SK-N-SH (cell line): ENCODE results near the gene SH2D4B. TPM values are rescaled to one million over a fixed set of nuclear protein-coding genes. Genes with fewer than 3 reads are reported as not detected.

Experiments used
- CTCF ChIA-PET: fragments of 300-600, 350-600 bp; formaldehyde crosslinking; extraction: SDS; loops from one replicate; lab custom pipeline; 2021; lab: Yijun Ruan, JAX
- POLR2A ChIA-PET: fragments of 350-600 bp; sonication (Branson Sonifier 250); formaldehyde crosslinking; extraction: SDS; loops from one replicate; lab custom pipeline; 2020; ENCODE audit warnings: antibody characterized with exemption, inconsistent platforms; lab: Yijun Ruan, JAX
- DNase-seq: peaks from one replicate; pipeline ENCODE4 v3.0.0; 2012
- H2AFZ ChIP-seq: fragments of 200-600 bp; sonication (generic); 2 replicates; pipeline ENCODE4 v1.8.1; 2016; ENCODE audit warnings: antibody characterized with exemption, mild to moderate bottlenecking, low read depth
- H3F3A ChIP-seq: fragments of 200-600 bp; sonication (generic); replicated peaks from 2 replicates; pipeline ENCODE3; 2016; ENCODE audit warnings: antibody characterized with exemption, mild to moderate bottlenecking; ENCODE audit not compliant: insufficient read depth
- H3K27ac ChIP-seq, 2 experiments: fragments of 200-500 bp in 1 of 2; fragments of 200-600 bp in 1 of 2; sonication (Bioruptor generic) in 1 of 2; sonication (generic), shearing (Covaris generic) in 1 of 2; 2 replicates each; pipeline versions ENCODE4 v1.5.1 to v1.6.1; 2014 to 2016; ENCODE audit warnings: low read depth in 2 of 2, inconsistent platforms in 1 of 2, low read length in 1 of 2, mild to moderate bottlenecking in 1 of 2, mixed read lengths in 1 of 2
- H3K27me3 ChIP-seq: fragments of 200-600 bp; sonication (generic), shearing (Covaris generic); 2 replicates; pipeline ENCODE4 v1.6.1; 2016; ENCODE audit warnings: mixed run types; ENCODE audit not compliant: insufficient read depth
- H3K36me3 ChIP-seq, 2 experiments: fragments of 200-500 bp in 1 of 2; fragments of 200-600 bp in 1 of 2; sonication (Bioruptor generic) in 1 of 2; sonication (generic) in 1 of 2; replicated peaks in 1 of 2; 2 replicates each; pipeline versions ENCODE3 to v1.5.1; 2014 to 2016; ENCODE audit warnings: low read length in 1 of 2, mild to moderate bottlenecking in 1 of 2; ENCODE audit not compliant: insufficient read depth in 2 of 2, control insufficient read depth in 1 of 2
- H3K4me1 ChIP-seq, 2 experiments: fragments of 200-500 bp in 1 of 2; fragments of 200-600 bp in 1 of 2; sonication (Bioruptor generic) in 1 of 2; sonication (generic), shearing (Covaris generic) in 1 of 2; 2 replicates each; pipeline versions ENCODE4 v1.5.1 to v1.6.1; 2014 to 2016; ENCODE audit warnings: low read depth in 1 of 2, low read length in 1 of 2, mixed run types in 1 of 2; ENCODE audit not compliant: insufficient read depth in 2 of 2, control insufficient read depth in 1 of 2
- H3K4me2 ChIP-seq: fragments of 200-600 bp; sonication (generic), shearing (Covaris generic); 2 replicates; pipeline ENCODE4 v1.6.1; 2017; ENCODE audit warnings: mixed run types
- H3K4me3 ChIP-seq, 2 experiments: fragments of 200-500 bp in 1 of 2; fragments of 200-600 bp in 1 of 2; sonication (Bioruptor generic) in 1 of 2; sonication (generic), shearing (Covaris generic) in 1 of 2; 2 replicates each; pipeline versions ENCODE4 v1.5.1 to v1.8.1; 2014 to 2016; ENCODE audit warnings: low read depth in 2 of 2, inconsistent platforms in 1 of 2, low read length in 1 of 2, mild to moderate bottlenecking in 1 of 2, mixed read lengths in 1 of 2, moderate library complexity in 1 of 2
- H3K79me2 ChIP-seq: fragments of 200-600 bp; sonication (generic); 2 replicates; pipeline ENCODE4 v1.8.1; 2017; ENCODE audit warnings: mild to moderate bottlenecking; ENCODE audit not compliant: insufficient read depth
- H3K9ac ChIP-seq: fragments of 200-600 bp; sonication (generic); 2 replicates; pipeline ENCODE4 v1.6.1; 2017; ENCODE audit warnings: mixed run types
- H3K9me2 ChIP-seq: fragments of 200-600 bp; sonication (generic); 2 replicates; pipeline ENCODE4 v1.6.1; 2017; ENCODE audit warnings: mixed run types
- H3K9me3 ChIP-seq: fragments of 200-600 bp; sonication (generic); 2 replicates; pipeline ENCODE4 v1.6.1; 2017; ENCODE audit warnings: mixed run types, mild to moderate bottlenecking, moderate library complexity
- H4K20me1 ChIP-seq: fragments of 200-600 bp; sonication (generic); 2 replicates; pipeline ENCODE4 v1.6.1; 2017; ENCODE audit warnings: mild to moderate bottlenecking, mixed run types; ENCODE audit not compliant: insufficient read depth
- CHD2 ChIP-seq: fragments of 150-350 bp; IDR thresholded peaks from 2 replicates; pipeline ENCODE4 v1.6.1; 2018; ENCODE audit warnings: low read length; ENCODE audit not compliant: partially characterized antibody
- ELF1 ChIP-seq: IDR thresholded peaks from 2 replicates; pipeline ENCODE4 v1.4.0; 2012
- EP300 ChIP-seq, 2 experiments: IDR thresholded peaks; 2 replicates each; pipeline versions ENCODE4 v1.4.0 to v1.6.1; 2012; ENCODE audit warnings: borderline replicate concordance in 1 of 2, low read depth in 1 of 2, low read length in 1 of 2
- EZH2phosphoT487 ChIP-seq: fragments of 200-600 bp; sonication (generic); IDR thresholded peaks from 2 replicates; pipeline ENCODE4 v1.6.1; 2017; ENCODE audit warnings: low read depth, mixed run types, mild to moderate bottlenecking, antibody characterized with exemption, moderate library complexity, borderline replicate concordance
- FOSL2 ChIP-seq: IDR thresholded peaks from 2 replicates; pipeline ENCODE4 v1.4.0; 2012; ENCODE audit warnings: low read depth, mild to moderate bottlenecking, moderate library complexity, borderline replicate concordance
- FOXM1 ChIP-seq: IDR thresholded peaks from 2 replicates; pipeline ENCODE4 v1.4.0; 2012; ENCODE audit warnings: low read depth, mild to moderate bottlenecking
- GABPA ChIP-seq: IDR thresholded peaks from 2 replicates; pipeline ENCODE4 v1.4.0; 2012; ENCODE audit warnings: low read depth, mild to moderate bottlenecking
- JUND ChIP-seq: IDR thresholded peaks from 2 replicates; pipeline ENCODE4 v1.4.0; 2012
- MXI1 ChIP-seq: IDR thresholded peaks from 2 replicates; pipeline ENCODE4 v1.6.1; 2012; ENCODE audit warnings: mild to moderate bottlenecking, low read depth, low read length, improper control_type of control experiment
- RXRA ChIP-seq: IDR thresholded peaks from 2 replicates; pipeline ENCODE4 v1.4.0; 2012; ENCODE audit warnings: low read depth, mild to moderate bottlenecking, borderline replicate concordance
- WGBS: methylation state at CpG from one replicate; pipeline ENCODE4 v1.1.6; 2017; ENCODE audit warnings: low lambda C conversion rate; 5-methylcytosine and 5-hydroxymethylcytosine counted together
- polyA plus RNA-seq, 3 experiments: library from polyadenylated mRNA; depleted of rRNA; stranded (reverse); fragments of >200 nt; gene quantifications; 2 replicates each; pipeline ENCODE4 v1.2.3, GENCODE V29; 2012
- TF ChIP-seq, protein P1 (sequence below): fragments of 150-350 bp; IDR thresholded peaks from 2 replicates; pipeline ENCODE4 v1.6.1; 2017; ENCODE audit warnings: antibody characterized with exemption, low read length, low read depth, borderline replicate concordance
- TF ChIP-seq, protein P2 (sequence below): IDR thresholded peaks from 2 replicates; pipeline ENCODE4 v1.4.0; 2012; ENCODE audit warnings: low read depth, borderline replicate concordance
- TF ChIP-seq, protein P3 (sequence below): fragments of 200-600 bp; sonication (generic); IDR thresholded peaks from 2 replicates; pipeline ENCODE4 v1.6.1; 2017; ENCODE audit warnings: antibody characterized with exemption, mild to moderate bottlenecking, moderate library complexity
- TF ChIP-seq, protein P4 (sequence below): IDR thresholded peaks from 2 replicates; pipeline ENCODE4 v1.6.1; 2012; ENCODE audit warnings: mild to moderate bottlenecking, low read depth, low read length, moderate library complexity

Gene SH2D4B
- polyA plus RNA-seq, 1 of the 3 experiments (the other 2 are of a cell fraction) = not detected

DNA sequence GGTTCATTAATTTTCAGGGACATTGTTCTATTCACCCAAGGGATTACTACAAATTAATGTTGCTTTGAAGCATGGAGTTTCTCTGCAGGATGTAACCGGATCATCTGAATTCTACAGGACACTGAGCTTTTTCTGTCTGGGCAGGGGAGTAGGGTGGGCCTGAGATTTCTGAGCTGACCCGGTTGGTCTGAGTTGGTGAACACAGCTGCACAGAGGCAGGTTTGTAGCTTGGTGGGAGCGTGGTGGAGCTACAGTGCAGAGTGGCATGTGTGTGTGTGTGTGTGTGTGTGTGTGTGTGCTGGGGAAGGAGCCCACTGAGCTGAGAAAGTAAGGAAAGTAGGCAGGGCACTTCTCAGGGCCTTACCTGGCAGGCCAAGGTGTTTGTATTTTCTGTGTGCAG, 62.6 kb downstream of the SH2D4B start:
- Histone ChIP-seq H3K9me2 (no peaks in the 10 kb centered on the region), H3K27ac (no peak overlapping the region), H3K9me3 (no peaks in the 10 kb centered on the region), H3K4me2 (no peak overlapping the region), H3K36me3 (no peaks in the 10 kb centered on the region), H3K79me2 (no peaks in the 10 kb centered on the region), H3K4me1 (peaks cover 0 to 5% of the 10 kb centered on the region in 2 experiments; a peak in 2 of 4 replicates), H3F3A (no peaks in the 10 kb centered on the region), H3K4me3 (no peak overlapping the region), H3K27me3 (no peaks in the 10 kb centered on the region), H3K9ac (no peak overlapping the region), H4K20me1 (no peaks in the 10 kb centered on the region), H2AFZ (no peak overlapping the region)
- TF ChIP-seq, protein P1, sequence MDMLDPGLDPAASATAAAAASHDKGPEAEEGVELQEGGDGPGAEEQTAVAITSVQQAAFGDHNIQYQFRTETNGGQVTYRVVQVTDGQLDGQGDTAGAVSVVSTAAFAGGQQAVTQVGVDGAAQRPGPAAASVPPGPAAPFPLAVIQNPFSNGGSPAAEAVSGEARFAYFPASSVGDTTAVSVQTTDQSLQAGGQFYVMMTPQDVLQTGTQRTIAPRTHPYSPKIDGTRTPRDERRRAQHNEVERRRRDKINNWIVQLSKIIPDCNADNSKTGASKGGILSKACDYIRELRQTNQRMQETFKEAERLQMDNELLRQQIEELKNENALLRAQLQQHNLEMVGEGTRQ = no peak
- no peak for TF ChIP-seq GABPA
- no peak for TF ChIP-seq RXRA
- no peak for TF ChIP-seq FOSL2
- no peak for TF ChIP-seq ELF1
- TF ChIP-seq, protein P2, sequence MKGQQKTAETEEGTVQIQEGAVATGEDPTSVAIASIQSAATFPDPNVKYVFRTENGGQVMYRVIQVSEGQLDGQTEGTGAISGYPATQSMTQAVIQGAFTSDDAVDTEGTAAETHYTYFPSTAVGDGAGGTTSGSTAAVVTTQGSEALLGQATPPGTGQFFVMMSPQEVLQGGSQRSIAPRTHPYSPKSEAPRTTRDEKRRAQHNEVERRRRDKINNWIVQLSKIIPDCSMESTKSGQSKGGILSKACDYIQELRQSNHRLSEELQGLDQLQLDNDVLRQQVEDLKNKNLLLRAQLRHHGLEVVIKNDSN = no peak
- no peak for TF ChIP-seq MXI1
- TF ChIP-seq, protein P3, sequence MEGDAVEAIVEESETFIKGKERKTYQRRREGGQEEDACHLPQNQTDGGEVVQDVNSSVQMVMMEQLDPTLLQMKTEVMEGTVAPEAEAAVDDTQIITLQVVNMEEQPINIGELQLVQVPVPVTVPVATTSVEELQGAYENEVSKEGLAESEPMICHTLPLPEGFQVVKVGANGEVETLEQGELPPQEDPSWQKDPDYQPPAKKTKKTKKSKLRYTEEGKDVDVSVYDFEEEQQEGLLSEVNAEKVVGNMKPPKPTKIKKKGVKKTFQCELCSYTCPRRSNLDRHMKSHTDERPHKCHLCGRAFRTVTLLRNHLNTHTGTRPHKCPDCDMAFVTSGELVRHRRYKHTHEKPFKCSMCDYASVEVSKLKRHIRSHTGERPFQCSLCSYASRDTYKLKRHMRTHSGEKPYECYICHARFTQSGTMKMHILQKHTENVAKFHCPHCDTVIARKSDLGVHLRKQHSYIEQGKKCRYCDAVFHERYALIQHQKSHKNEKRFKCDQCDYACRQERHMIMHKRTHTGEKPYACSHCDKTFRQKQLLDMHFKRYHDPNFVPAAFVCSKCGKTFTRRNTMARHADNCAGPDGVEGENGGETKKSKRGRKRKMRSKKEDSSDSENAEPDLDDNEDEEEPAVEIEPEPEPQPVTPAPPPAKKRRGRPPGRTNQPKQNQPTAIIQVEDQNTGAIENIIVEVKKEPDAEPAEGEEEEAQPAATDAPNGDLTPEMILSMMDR = no peak
- TF ChIP-seq CHD2 = no peak
- TF ChIP-seq EP300 (IDR thresholded peaks at IDR 0.05; ENCODE audit: borderline replicate concordance in 1 of 2, low read depth in 1 of 2, low read length in 1 of 2) = no peak
- TF ChIP-seq EZH2phosphoT487 = no peak
- TF ChIP-seq FOXM1 = no peak
- TF ChIP-seq, protein P4, sequence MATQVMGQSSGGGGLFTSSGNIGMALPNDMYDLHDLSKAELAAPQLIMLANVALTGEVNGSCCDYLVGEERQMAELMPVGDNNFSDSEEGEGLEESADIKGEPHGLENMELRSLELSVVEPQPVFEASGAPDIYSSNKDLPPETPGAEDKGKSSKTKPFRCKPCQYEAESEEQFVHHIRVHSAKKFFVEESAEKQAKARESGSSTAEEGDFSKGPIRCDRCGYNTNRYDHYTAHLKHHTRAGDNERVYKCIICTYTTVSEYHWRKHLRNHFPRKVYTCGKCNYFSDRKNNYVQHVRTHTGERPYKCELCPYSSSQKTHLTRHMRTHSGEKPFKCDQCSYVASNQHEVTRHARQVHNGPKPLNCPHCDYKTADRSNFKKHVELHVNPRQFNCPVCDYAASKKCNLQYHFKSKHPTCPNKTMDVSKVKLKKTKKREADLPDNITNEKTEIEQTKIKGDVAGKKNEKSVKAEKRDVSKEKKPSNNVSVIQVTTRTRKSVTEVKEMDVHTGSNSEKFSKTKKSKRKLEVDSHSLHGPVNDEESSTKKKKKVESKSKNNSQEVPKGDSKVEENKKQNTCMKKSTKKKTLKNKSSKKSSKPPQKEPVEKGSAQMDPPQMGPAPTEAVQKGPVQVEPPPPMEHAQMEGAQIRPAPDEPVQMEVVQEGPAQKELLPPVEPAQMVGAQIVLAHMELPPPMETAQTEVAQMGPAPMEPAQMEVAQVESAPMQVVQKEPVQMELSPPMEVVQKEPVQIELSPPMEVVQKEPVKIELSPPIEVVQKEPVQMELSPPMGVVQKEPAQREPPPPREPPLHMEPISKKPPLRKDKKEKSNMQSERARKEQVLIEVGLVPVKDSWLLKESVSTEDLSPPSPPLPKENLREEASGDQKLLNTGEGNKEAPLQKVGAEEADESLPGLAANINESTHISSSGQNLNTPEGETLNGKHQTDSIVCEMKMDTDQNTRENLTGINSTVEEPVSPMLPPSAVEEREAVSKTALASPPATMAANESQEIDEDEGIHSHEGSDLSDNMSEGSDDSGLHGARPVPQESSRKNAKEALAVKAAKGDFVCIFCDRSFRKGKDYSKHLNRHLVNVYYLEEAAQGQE = no peak
- no peak for TF ChIP-seq JUND
- WGBS = 72% methylated on average over 3 of the region's 3 CpGs
- DNase-seq = no peak
- ChIA-PET POLR2A (no interaction called here), CTCF (interaction anchor here (1.4 kb wide), 2 partner anchors 18 to 156 kb away, joined by 3 read pairs; no protein-coding TSS in a partner anchor)
